SK-N-DZ (cell line): ENCODE results near the gene PIP5K1B.

ENCODE experiments used
- DNase-seq: peaks from one replicate; pipeline ENCODE4 v3.0.0-alpha.2; 2015; ENCODE audit warnings: low spot score

Gene PIP5K1B

GRCh38 chr9:68707801-68708488 lies 2.9 kb downstream of the PIP5K1B start:
- DNase-seq = no peak

- no peak for DNase-seq
Observed at GRCh38 chr9:68708513-68708912, 3.5 kb downstream of the PIP5K1B start.

DNA sequence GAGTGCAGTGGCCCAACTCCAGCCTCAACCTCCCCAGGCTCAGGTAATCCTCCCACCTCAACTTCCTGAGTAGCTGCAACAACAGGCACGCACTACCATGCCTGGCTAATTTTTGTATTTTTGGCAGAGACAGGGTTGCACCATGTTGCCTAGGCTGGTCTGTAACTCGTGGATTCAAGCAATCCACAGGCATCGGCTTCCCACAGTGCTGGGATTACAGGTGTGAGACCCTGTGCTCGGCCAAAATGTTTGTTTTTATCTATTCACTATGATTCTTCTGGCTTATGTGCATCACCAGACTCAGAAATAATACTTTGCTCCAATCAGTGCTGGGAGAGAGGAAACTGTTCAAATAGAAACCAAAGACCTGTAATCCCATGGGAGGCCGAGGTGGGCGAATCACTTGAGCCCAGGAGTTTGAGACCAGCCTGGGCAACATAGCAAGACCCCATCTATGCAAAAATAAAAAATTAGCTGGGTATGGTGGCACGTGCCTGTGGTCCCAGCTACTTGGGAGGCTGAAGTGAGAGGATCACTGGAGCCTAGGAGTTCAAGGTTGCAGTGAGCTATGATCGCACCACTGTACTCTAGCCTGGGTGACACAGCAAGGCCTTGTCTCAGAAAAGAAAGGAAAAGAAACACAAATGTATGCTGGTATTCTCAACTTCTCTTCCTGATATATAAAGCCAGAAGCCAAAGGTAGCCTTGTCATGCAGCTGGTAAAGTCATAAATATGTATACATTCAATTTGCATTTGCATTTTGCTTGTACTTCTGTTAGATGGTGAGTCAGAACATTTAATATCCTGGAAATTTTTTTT lies 4.5 kb downstream of the PIP5K1B start:
- DNase-seq = no peak

- DNase-seq = no peak
Observed at GRCh38 chr9:68710111-68710471, 5.1 kb downstream of the PIP5K1B start.

DNA sequence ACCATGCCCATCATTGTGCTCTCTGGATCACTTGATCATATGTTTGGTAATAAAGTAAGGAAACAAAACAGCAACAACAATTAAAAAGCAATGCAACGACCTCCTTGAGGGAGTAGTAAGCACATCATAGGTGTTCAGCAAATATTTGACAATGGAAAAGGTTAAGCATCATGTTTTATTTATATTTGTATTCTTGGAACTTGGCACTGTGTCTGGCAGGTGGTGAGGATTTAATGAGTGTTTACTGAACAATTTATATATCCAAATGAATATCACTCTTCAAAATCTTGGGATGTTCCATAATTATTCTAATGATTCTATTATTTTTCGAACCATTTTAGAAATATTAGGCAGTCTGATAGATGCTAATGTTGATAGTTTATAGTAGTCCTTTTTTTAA lies 6.2 kb downstream of the PIP5K1B start:
- DNase-seq = no peak

DNA sequence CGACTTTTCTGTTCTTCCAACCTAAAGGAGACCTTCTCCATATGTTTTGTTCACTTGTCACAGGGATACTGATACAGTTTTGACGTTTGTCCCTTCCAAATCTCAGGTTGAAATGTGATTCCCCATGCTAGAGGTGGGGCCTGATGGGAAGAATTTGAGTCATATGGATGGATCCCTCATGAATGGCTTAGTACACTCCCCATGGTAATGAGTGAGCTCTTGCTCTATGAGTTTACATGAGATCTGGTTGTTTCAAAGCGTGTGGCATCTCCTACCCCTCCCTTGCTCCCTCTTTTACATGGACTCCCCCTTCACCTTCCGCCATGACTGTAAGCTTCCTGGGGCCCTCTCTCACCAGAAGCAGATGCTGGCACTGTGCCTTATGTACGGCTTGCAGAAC lies 6.9 kb downstream of the PIP5K1B start:
- no peak for DNase-seq

DNA sequence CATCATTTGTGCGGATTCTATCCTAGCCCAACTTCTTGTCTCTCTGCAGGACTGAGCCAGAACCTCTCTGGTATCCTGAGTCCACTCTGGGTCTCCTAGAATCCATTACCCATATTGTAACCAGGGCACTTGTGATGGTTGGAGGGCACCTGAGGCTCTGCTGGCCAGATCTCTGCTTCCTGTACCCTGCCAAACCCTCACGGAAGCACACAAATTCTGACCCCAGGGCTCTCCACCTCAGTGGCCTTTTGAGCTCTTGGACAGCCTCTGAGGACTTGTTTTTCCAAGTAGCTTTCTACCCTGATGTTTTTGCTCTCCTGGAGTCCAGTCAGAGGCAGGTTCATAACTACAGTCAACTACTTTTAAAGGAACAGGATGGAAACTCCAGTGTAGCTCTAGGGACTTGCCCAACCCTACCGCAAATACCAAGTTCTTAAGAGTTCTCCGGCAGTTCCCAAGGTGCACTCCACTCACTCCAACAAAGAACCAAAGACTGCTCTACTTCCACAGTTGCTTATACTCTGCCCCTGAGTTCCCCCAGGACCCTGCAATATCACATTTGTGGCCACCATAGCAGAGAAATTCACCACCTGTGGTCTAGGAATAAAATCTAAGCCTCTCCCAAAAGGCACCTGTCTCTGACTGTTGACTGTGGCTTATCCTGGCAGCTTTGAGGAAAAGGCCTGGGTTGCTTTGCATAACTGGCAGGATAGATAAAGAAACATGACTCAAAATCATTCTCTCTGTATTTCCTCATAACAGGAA lies 9.6 kb downstream of the PIP5K1B start:
- DNase-seq = no peak

DNA sequence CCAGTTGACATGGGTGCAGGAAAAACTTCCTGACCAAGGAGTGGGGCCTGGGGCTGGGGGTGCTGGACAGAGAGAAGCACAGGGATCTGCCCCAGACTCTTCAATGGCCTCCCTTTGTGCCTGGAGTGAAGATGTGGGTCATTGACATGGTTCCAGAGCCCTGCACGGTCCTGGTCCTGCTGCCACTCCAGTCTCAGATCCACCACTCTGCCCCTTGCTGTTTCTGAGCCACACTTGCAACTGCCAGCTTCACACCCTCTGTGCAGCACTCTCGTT lies 10.1 kb downstream of the PIP5K1B start:
- no peak for DNase-seq

DNA sequence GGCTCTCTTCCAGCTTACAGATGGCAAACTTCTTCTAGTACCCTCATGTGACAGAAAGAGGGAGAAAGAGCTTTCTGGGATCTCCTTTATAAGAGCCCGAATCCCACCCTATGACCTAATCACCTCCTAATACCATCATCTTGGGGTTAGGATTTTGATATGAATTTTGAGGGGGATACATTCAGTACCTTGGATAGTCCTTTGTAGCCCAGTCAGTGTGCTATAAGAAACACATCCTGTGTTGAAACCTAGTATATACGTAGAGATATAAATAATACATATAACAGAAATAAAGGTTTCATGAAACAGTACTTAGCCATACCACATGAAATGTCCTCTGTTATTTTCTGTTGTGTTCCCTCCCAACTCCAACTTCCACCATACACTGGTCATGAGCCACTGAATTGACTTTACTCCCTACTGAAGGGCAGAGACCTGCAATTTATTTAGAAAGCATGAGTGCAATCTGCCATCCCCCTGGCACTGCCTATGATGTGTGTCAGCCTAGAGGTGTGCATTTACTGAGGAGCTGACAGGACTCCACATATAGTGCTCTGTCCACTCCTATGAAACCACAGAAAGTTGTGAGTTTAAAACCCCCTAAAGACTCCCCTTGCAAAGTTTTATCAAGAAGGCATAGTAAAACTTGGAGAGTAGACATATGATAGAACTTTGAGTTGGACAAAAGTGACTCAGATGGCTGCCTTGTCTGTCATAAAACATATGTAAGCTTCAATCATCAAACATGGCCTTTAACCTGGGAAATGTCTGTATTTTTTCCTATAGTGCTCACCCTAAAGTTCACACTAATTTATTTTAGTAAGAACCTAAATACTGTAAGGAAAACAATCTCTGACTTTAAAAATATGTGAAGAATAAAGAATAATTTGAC lies 12.8 kb downstream of the PIP5K1B start:
- DNase-seq = no peak

DNA sequence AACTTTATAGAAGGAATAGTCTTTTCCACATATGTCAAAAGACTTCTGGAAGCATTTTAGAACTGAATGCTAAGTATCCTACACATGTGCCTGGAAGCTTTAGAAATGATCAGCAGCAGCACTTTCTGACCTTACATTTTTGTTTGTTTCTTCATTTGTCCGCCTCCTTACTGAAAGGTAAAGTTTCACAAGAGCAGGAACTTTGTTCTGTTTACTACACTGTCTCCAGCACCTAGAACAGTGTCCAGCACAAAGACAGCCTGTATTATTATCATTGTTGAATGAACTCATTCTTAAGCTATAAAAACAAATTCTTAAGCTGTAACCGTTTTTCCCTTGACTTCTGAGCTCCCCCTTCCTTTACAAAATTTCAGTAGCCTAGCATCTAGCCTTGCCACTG lies 14.8 kb downstream of the PIP5K1B start:
- no peak for DNase-seq

DNA sequence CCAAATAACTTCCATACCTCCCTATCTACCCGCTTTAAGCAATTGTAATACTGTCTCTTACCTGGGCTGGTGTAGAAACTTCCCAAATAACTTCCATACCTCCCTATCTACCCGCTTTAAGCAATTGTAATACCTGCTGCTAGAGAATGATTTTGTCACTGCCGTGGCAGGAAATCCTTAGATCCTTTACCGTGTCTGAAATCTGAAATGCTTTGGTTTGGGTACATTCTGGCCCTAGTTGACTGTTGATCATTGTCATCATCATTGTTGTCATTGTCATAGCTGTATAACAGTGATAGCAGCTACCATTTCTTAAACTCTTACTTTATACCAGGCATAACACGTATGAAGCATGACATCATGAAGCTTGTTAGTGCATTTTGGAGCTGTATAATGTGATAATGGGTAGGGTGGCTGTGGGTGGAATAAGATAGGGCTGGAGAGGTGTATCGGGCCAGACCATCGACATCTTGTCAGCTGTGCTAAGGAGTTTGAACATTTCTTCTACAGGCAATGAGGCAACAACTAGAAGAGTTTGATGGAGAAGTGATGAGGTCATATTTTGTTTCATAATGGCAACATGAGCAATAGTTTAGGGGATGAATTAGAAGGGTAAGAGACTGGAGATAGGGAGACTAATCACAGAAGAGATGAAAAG lies 15.7 kb downstream of the PIP5K1B start:
- no peak for DNase-seq

- DNase-seq = no peak
Observed at GRCh38 chr9:68721666-68722330, 16.8 kb downstream of the PIP5K1B start.

GRCh38 chr9:68725070-68725469 lies 20.0 kb downstream of the PIP5K1B start:
- DNase-seq = no peak

DNA sequence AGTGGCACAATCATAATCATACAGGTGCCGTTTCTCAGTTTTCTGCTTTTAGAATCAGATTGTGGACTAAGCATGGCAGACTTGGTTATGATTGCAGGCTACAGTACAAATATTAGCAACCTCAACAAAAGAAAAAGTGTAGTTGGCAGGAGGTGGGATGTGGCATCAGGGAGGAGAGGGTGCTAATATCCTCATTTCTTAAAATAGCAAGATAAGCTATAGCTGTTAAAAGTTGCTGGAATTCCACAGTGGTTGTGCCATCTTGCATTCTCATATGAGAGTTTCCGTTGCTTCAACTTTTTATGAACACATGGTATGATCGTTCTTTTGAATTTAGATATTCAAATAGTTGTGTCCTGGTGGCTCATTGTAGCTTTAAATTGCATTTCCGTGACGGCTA lies 21.4 kb downstream of the PIP5K1B start:
- DNase-seq = no peak

DNA sequence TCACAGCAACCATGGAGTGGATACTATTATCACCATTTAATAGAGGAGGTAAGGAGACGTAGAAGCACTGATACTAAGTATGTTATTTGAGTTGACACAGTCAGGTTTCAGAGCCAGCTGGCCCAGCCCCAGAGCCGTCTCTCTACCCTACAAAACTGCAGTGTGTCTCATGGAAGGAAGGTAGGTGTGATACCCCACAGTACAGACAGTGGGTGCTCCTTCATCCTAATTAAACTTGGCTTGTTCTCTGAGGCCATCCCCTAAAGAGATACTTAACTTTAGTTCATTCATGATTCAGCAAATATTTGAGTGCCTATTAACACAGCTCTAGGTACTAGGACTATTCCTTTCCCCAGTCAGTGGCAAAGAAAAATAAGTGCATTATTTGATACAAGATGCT lies 22.6 kb downstream of the PIP5K1B start:
- no peak for DNase-seq

GRCh38 chr9:68728731-68729130 lies 23.7 kb downstream of the PIP5K1B start:
- DNase-seq = no peak

DNA sequence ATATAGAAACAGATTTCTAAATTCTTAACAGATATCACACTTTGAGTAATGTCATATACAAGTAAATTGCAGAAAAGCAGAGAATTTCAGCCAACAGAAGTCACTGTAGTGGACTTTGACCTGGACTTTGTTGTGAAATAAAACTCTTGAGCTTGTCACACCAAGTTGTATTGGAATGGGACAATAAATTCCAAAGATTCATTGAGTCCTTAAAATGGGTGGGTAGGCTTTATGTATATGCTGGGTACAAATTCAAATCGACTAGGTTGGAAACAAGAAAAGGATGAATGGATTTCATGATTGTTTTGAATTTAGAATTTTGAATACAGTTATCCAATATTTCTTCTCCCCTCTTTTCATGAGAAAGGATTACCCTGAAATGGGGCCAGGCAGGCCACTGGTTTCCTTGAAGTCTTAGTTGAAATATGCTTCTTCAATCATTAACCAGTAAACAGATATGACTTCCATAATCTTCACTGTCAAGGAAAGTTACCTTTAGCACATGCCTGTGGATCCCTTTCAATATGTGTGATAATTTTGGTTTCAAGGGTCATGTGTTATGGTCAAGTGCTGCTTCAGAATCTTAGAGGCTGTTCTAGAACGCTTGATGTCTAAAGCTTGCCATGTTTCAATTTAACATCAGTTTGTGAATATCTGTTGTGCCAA lies 25.7 kb downstream of the PIP5K1B start:
- DNase-seq = no peak

DNA sequence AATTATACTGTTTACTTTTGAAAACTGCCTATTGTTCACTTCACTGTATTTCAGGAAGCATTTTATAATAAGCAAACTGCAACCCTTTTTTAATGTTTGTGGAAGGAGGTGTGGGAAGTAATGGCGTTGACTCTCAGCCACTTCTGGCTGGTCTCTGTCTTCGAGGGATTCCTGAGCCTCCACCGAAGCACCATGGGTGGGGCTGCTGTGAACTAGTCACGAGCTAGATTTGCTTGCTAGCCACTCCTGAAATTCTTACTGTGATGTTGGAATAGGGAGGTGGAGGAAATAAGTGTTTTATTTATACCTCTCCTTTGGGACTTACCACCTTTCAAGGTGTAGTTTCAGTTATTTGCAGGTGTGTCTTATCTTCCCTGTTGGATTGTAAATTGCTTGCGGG lies 26.8 kb downstream of the PIP5K1B start:
- DNase-seq = no peak

DNA sequence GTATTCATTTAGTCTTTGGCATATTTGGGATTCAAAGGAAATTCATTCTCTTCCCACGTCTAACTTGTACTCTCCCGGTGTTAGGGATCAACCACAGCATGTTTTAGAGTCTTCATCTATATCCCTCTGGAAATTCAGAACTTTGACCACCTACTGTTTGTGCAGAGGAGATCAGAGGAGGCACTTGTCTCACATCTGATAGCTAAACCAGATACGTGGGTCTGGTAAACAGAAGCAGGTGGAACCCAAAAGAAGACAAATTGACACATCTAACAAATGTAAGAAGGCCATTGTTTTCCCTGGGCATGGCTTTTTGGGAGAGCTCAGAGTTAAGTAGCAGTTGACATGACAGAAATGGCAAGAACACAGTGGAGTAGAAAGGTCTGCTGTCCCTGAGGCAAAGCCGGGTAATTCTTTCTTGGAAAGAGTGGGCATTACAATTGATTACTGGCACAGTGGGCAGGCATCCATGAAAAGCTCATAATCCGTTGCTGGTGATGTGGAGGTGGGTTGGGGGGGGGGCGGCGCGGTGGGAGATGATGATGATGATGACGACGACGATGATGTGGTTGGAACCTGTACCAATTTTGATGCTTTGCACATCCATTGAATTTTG lies 27.5 kb downstream of the PIP5K1B start:
- no peak for DNase-seq

DNA sequence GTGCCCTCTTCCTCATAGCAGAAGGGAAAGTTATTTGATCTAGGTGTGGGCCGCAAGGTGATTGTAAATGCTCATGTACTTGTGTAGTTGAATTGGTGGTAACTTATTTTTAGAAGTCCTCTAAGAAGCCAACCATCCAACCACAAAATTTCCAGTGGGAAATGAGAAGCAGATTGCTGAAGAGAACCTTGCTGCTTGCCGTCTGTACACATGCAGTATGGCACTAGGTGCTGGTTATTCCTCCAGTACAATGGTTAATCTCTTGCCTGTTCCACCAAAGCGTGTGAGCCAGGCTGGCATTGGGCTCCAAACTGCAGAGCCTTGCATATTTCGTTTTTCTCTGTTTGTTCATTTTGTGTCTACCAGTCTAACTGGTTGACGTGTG lies 28.0 kb downstream of the PIP5K1B start:
- no peak for DNase-seq
